RWPE2 (cell line): ENCODE results near the gene HOXD1.

Source experiments
- ATAC-seq: fragments of 200-7000 bp; cut with Tn5 transposase; 3 replicates; pipeline ENCODE4 v1.9.1; 2021; ENCODE audit warnings: low read depth
- DNase-seq: peaks from one replicate; pipeline ENCODE4 v3.0.0-alpha.2; 2020; ENCODE audit warnings: low spot score
- H3K27ac ChIP-seq: fragments of 450-650 bp; 2 replicates; pipeline ENCODE4 v1.5.1; 2017; ENCODE audit warnings: mild to moderate bottlenecking; ENCODE audit not compliant: poor library complexity, severe bottlenecking
- H3K27me3 ChIP-seq: fragments of 250-450 bp; sonication (Bioruptor Pico); 2 replicates; pipeline ENCODE4 v1.5.1; 2021; ENCODE audit warnings: mild to moderate bottlenecking, moderate library complexity; ENCODE audit not compliant: insufficient read depth, poor library complexity, severe bottlenecking
- H3K36me3 ChIP-seq: fragments of 250-450 bp; sonication (Bioruptor Pico); 2 replicates; pipeline ENCODE4 v1.5.1; 2020; ENCODE audit warnings: low read depth, mild to moderate bottlenecking, moderate library complexity
- H3K4me1 ChIP-seq: fragments of 250-450 bp; sonication (Bioruptor Pico); 2 replicates; pipeline ENCODE4 v1.5.1; 2021; ENCODE audit warnings: mild to moderate bottlenecking, moderate library complexity; ENCODE audit not compliant: insufficient read depth, poor library complexity, severe bottlenecking
- H3K4me3 ChIP-seq: fragments of 250-450 bp; sonication (Bioruptor Pico); 2 replicates; pipeline ENCODE4 v1.5.1; 2021; ENCODE audit warnings: mild to moderate bottlenecking, moderate library complexity; ENCODE audit not compliant: severe bottlenecking
- H3K9me3 ChIP-seq: fragments of 250-450 bp; sonication (Bioruptor Pico); 2 replicates; pipeline ENCODE4 v1.5.1; 2021; ENCODE audit warnings: mild to moderate bottlenecking, moderate library complexity; ENCODE audit not compliant: severe bottlenecking
- TF ChIP-seq, protein P1 (sequence below): fragments of 450-650 bp; IDR thresholded peaks from one replicate; pipeline ENCODE4 v1.5.1; 2017; ENCODE audit warnings: mild to moderate bottlenecking, moderate library complexity; ENCODE audit not compliant: poor library complexity, severe bottlenecking

Gene HOXD1

DNA sequence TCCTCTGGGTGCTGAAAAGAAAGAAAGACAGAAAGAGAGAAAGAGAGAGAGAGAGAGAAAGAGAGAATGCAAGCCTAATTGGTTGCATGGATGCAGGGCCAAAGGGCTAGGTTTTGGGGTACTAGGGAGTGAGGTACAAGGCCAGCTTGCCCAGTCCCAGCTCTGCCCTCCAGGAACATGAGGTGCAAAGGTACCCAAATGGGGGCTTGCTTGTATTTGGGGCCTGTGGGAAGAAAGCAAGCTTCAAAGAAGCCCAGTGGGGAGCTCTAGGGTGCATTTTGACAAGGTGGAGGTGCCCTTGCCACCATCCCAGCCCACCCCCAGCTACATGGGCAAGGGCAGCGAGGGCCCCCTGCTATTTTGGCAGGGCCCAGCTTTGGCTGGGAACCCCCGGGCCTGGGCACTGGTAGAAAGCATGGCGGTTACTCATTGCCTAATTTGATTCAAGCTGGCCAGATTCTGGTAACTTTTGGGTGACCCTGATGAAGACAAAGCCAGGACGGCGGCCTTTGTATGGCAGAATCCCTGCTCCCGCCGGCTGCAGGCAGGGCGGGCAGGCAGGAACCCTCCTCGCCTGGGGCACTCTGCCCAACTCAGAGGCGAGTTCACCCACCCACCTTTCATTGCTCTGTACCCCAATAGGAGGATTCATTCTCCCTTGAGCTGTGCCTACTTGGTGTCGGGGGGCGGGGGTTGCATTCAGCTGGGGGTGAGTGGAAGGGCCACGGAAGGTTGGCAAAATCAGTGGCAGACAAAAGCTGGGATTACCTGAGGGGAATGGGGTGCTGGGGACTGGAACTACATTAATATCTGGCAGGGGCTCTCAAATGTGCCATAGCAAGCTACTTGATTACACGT, 37.7 kb upstream of the HOXD1 start:
- no peaks in the 10 kb centered on the region for H3K27me3 ChIP-seq

DNA sequence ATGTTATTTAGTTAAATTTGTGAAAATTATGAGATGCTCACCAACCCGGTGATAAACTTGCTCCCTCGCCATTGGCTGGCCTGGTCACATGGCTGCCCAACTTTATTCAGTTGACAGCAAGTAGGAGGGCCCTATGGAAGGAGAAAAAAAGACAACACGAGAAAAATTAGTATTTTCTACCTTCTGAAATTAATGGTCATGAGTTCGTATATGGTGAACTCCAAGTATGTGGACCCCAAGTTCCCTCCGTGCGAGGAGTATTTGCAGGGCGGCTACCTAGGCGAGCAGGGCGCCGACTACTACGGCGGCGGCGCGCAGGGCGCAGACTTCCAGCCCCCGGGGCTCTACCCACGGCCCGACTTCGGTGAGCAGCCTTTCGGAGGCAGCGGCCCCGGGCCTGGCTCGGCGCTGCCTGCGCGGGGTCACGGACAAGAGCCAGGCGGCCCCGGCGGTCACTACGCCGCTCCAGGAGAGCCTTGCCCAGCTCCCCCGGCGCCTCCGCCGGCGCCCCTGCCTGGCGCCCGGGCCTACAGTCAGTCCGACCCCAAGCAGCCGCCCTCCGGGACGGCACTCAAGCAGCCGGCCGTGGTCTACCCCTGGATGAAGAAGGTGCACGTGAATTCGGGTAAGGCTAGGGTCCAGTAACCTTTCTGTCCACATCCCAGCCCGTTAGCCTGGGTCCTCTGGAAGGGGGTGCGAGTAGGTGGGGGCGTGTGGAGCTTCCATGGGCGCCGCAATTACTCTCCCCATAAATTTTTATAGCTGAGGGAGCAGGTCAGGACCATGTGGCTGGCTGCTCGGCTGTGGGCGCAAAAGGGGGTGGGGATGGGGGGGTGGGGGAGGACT, 36.8 kb upstream of the HOXD1 start, which contains the start of gene HOXD4:
HOXD4 (plus strand) TSS at position 109 of the 846 bp plus-strand sequence; CDS start at position 193, 84 bp downstream.
- H3K4me3 ChIP-seq = no peak within 1 kb of the TSS
- H3K36me3 ChIP-seq = no peaks in the 10 kb centered on the region
- H3K4me1 ChIP-seq = no peaks in the 10 kb centered on the region
- no peak for ATAC-seq
- H3K27me3 ChIP-seq = no peaks in the 10 kb centered on the region
- no peaks in the 10 kb centered on the region for H3K9me3 ChIP-seq
- no peak within 1 kb of the TSS for H3K27ac ChIP-seq
- TF ChIP-seq, protein P1, sequence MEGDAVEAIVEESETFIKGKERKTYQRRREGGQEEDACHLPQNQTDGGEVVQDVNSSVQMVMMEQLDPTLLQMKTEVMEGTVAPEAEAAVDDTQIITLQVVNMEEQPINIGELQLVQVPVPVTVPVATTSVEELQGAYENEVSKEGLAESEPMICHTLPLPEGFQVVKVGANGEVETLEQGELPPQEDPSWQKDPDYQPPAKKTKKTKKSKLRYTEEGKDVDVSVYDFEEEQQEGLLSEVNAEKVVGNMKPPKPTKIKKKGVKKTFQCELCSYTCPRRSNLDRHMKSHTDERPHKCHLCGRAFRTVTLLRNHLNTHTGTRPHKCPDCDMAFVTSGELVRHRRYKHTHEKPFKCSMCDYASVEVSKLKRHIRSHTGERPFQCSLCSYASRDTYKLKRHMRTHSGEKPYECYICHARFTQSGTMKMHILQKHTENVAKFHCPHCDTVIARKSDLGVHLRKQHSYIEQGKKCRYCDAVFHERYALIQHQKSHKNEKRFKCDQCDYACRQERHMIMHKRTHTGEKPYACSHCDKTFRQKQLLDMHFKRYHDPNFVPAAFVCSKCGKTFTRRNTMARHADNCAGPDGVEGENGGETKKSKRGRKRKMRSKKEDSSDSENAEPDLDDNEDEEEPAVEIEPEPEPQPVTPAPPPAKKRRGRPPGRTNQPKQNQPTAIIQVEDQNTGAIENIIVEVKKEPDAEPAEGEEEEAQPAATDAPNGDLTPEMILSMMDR = no peak
- peak; percentile 44 for DNase-seq

More for the DNA sequence above, 37.7 kb upstream of the HOXD1 start:
- Histone ChIP-seq H3K36me3 (no peaks in the 10 kb centered on the region), H3K4me3 (no peak overlapping the region), H3K27ac (no peak overlapping the region), H3K9me3 (no peaks in the 10 kb centered on the region), H3K4me1 (no peaks in the 10 kb centered on the region)
- TF ChIP-seq, protein P1 = no peak
- DNase-seq (no peak), ATAC-seq (no peak)

DNA sequence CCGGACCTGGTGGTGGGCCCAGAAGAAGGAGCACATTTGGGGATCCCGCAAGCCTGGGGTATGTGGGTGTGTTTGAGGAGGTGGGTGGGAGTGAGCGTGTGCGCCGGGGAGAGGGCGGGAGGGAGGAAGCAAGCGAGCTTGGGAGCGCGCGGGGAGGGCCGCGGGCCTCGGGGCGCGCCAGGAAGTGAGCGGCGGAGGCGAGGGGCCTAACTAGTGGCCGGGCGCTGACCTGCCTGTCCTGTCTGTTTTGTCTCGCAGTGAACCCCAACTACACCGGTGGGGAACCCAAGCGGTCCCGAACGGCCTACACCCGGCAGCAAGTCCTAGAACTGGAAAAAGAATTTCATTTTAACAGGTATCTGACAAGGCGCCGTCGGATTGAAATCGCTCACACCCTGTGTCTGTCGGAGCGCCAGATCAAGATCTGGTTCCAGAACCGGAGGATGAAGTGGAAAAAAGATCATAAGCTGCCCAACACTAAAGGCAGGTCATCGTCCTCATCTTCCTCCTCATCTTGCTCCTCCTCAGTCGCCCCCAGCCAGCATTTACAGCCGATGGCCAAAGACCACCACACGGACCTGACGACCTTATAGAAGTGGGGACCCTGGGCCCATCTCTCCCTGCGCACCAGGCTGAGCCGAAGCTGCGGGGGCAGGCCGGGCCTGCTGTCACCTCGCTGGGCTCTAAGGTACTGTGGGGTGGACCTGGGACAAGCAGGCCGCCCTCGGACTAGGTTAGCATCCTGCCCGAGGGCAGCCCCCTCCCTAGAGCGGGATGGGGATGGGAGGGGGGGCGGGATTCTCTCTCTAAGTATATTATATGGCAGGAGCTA, 35.9 kb upstream of the HOXD1 start:
- Histone ChIP-seq H3K4me3 (no peak overlapping the region), H3K27ac (no peak overlapping the region), H3K4me1 (no peaks in the 10 kb centered on the region), H3K36me3 (no peaks in the 10 kb centered on the region), H3K9me3 (no peaks in the 10 kb centered on the region), H3K27me3 (peaks cover 3% of the 10 kb centered on the region)
- ATAC-seq = no peak
- no peak for DNase-seq
- TF ChIP-seq, protein P1 = no peak

DNA sequence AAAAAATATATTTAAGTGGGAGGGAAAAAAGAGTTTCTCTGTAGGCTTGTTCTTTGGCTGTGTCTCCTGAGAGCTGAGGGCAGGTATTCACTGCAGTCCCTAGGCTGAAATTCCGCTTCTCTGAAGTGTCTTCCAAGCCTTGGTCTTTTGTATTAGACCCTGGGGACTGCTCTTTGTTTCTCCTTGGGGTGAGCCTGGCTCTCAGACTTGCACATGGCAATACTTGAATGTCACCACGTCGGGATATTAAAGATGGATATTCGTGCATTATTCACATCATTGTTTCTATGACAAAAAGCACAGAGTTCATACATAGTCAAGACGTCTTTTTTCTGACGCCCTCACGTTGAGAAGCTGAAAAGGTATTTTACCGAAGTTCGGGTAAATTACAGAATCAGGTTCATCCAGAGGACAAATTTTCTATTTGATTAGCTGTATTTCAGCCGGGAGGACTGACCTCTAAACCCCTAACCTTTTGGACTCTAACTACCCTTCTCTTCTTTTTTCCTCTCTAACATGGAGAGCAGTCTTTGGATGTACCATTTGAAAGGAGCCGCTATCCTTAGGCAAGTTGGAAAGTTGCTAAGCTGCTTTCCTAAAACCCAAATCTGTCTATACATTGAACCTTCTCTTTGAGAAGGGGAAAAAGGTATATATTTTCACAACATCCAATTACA, 33.8 kb upstream of the HOXD1 start:
- H3K4me3 ChIP-seq = no peak overlapping the region
- H3K4me1 ChIP-seq = no peaks in the 10 kb centered on the region
- TF ChIP-seq, protein P1 = no peak
- H3K27me3 ChIP-seq = peaks cover 15% of the 10 kb centered on the region
- H3K36me3 ChIP-seq = no peaks in the 10 kb centered on the region
- ATAC-seq (no peak), DNase-seq (no peak)
- no peak overlapping the region for H3K27ac ChIP-seq
- no peaks in the 10 kb centered on the region for H3K9me3 ChIP-seq
